Parathyroid adenoma (tissue), 2 donors: ENCODE measurements around the gene TCHP.

Source experiments
- H2AFZ ChIP-seq: fragments of 300-600 bp; sonication (generic); one replicate; pipeline ENCODE4 v1.7.0; 2017; ENCODE audit warnings: antibody characterized with exemption, mild to moderate bottlenecking
- H3K27ac ChIP-seq: fragments of 300-600 bp; sonication (generic); one replicate; pipeline ENCODE4 v1.7.0; 2017
- H3K27me3 ChIP-seq: fragments of 300-600 bp; sonication (generic); one replicate; pipeline ENCODE4 v1.7.0; 2017; ENCODE audit warnings: low read length; ENCODE audit not compliant: control insufficient read depth, insufficient read depth
- H3K36me3 ChIP-seq: fragments of 300-600 bp; sonication (generic); one replicate; pipeline ENCODE4 v1.7.0; 2017; ENCODE audit warnings: low read length; ENCODE audit not compliant: control insufficient read depth, insufficient read depth
- H3K4me1 ChIP-seq: fragments of 300-600 bp; sonication (generic); one replicate; pipeline ENCODE4 v1.7.0; 2017; ENCODE audit warnings: control low read depth
- H3K4me2 ChIP-seq: fragments of 300-600 bp; sonication (generic); one replicate; pipeline ENCODE4 v1.7.0; 2017; ENCODE audit warnings: low read length
- H3K4me3 ChIP-seq: fragments of 300-600 bp; sonication (generic); one replicate; pipeline ENCODE4 v1.7.0; 2017; ENCODE audit warnings: low read depth, low read length
- H3K79me2 ChIP-seq: fragments of 300-600 bp; sonication (generic); one replicate; pipeline ENCODE4 v1.7.0; 2017; ENCODE audit warnings: control low read depth
- H3K9ac ChIP-seq: fragments of 300-600 bp; sonication (generic); one replicate; pipeline ENCODE4 v1.7.0; 2017; ENCODE audit warnings: mild to moderate bottlenecking
- H3K9me3 ChIP-seq: fragments of 300-600 bp; sonication (generic); one replicate; pipeline ENCODE4 v1.7.0; 2017; ENCODE audit warnings: low read length; ENCODE audit not compliant: control insufficient read depth
- TF ChIP-seq, protein P1 (sequence below): fragments of 300-600 bp; sonication (generic); IDR thresholded peaks from one replicate; pipeline ENCODE4 v1.7.0; 2017; ENCODE audit warnings: antibody characterized with exemption, mild to moderate bottlenecking
- donor health status: primary hyperparathyroidism.

Gene TCHP

DNA sequence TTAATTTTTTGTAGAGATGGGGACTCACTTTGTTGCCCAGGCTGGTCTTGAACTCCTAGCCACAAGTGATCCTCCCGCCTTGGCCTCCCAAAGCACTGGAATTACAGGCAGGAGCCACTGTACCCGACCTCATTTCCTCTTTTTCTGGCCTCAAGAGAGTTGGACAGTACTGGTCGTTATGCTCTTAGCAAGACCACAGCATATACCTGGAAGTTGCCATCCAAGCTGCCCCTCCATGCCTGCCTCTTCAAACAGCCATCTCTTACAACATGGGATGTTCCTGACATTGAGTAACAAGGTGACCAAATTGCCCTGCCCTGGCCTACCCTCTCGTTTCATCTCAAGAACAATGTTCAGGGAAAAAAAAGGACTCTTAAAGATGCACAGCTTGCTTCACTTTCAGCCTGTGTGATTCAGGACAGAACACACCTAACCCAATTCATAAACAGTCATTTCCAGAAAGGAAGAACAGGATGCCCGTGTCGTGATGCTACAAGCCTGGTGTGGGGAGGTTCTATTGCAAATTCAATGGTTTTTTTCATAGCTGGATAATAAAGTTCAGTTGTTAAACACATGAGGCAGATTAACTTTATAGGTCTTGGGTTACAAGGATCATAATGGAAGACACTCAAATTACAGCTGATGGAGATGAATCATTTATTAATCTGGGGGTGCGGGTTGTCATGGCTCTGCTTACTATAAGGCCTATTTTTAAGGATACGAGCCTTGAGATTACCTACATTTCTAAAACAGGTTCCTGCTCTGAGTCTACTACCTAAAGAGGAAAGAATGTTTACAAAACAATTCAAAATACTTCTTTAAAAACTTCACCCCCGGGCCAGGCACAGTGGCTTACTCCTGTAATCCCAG is 31.7 kb upstream of the TCHP start:
- TF ChIP-seq, protein P1, sequence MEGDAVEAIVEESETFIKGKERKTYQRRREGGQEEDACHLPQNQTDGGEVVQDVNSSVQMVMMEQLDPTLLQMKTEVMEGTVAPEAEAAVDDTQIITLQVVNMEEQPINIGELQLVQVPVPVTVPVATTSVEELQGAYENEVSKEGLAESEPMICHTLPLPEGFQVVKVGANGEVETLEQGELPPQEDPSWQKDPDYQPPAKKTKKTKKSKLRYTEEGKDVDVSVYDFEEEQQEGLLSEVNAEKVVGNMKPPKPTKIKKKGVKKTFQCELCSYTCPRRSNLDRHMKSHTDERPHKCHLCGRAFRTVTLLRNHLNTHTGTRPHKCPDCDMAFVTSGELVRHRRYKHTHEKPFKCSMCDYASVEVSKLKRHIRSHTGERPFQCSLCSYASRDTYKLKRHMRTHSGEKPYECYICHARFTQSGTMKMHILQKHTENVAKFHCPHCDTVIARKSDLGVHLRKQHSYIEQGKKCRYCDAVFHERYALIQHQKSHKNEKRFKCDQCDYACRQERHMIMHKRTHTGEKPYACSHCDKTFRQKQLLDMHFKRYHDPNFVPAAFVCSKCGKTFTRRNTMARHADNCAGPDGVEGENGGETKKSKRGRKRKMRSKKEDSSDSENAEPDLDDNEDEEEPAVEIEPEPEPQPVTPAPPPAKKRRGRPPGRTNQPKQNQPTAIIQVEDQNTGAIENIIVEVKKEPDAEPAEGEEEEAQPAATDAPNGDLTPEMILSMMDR, result no peak
- Histone ChIP-seq H2AFZ (no peak overlapping the region), H3K9me3 (no peaks in the 10 kb centered on the region), H3K36me3 (no peaks in the 10 kb centered on the region), H3K4me1 (peaks cover 6% of the 10 kb centered on the region), H3K27me3 (no peaks in the 10 kb centered on the region), H3K9ac (no peak overlapping the region), H3K4me3 (no peak overlapping the region), H3K27ac (no peak overlapping the region), H3K79me2 (peaks cover 14% of the 10 kb centered on the region), H3K4me2 (no peak overlapping the region)

DNA sequence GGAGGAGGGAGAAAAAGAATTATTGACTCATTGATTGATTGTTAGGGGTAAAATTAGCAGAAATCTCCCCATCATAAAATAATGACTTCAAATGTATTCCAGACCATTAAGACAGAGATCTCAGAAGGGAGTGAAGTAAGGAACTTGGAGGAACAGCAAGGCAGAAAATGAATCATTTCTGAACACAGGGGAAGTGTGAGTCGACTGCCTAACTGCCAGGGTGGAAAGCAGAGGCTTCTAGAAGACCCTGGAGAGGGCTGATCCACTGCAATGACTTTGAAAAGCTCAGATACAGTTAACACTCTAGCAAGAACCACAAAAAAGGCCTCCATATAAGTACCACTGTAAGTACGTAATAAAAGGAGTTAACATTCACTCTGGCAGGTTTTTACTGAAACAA is 29.4 kb upstream of the TCHP start:
- no peak overlapping the region for H3K4me3 ChIP-seq
- peaks cover 24% of the 10 kb centered on the region for H3K4me1 ChIP-seq
- H3K4me2 ChIP-seq, result no peak overlapping the region
- H3K9me3 ChIP-seq, result no peaks in the 10 kb centered on the region
- H3K27me3 ChIP-seq, result no peaks in the 10 kb centered on the region
- H3K79me2 ChIP-seq, result peaks cover 25% of the 10 kb centered on the region
- H3K9ac ChIP-seq, result no peak overlapping the region
- TF ChIP-seq, protein P1, result no peak
- no peak overlapping the region for H2AFZ ChIP-seq
- no peak overlapping the region for H3K27ac ChIP-seq
- no peaks in the 10 kb centered on the region for H3K36me3 ChIP-seq

DNA sequence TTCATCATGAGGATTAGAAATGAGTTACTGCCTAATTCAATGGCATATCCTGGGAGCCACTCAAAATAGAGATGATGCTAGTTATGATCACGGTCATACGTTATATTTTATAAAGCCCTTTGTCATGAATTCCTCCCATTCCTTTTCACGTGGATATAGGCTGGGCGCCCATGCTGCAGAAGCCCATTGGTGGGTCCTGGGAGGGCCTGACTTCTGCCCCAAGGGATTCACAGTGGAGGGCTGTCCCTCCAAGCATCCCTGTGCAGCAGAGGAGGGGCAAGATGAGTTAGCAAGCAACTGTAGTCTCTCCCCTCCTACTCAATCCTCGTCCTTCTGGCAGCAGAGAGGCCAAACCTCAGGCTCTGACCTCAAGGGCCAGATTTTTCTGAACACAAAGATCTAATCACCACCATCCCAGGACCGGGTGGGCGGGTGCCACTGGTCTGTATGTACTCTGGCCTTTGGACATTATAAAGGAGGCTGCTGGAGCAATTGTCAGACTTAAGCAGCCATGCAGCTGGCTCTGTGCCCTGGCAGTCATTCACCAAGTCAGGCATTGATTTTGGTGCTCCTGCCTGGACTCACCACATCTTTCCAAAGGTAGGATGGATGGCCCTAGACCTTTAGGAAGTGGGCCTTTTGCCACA is 28.3 kb upstream of the TCHP start:
- no peaks in the 10 kb centered on the region for H3K9me3 ChIP-seq
- H3K4me1 ChIP-seq, result peaks cover 33% of the 10 kb centered on the region
- no peak overlapping the region for H3K4me3 ChIP-seq
- no peak overlapping the region for H3K27ac ChIP-seq
- H3K36me3 ChIP-seq, result no peaks in the 10 kb centered on the region
- H3K27me3 ChIP-seq, result no peaks in the 10 kb centered on the region
- H2AFZ ChIP-seq, result no peak overlapping the region
- TF ChIP-seq, protein P1, result no peak
- peaks cover 25% of the 10 kb centered on the region for H3K79me2 ChIP-seq
- no peak overlapping the region for H3K4me2 ChIP-seq
- no peak overlapping the region for H3K9ac ChIP-seq

DNA sequence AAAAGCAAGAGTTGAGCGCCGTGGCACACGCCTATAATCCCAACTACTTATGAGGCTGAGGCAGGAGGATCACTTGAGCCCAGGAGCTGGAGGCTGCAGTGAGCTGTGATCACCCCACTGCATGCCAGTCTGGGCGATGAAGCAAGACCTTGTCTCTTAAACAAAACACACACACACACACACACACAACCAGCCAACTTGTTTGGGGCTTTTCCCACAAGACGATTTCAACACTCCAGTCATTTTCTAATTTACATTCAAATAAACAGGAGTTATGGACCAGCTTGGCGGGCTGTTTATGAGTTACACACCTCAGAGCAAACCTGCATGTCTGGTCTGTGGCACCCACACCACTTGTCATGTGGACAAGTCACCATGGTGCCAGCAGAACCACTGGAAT is 26.4 kb upstream of the TCHP start:
- Histone ChIP-seq H3K4me2 (no peak overlapping the region), H3K4me1 (peaks cover 33% of the 10 kb centered on the region), H3K27ac (no peak overlapping the region), H3K36me3 (no peaks in the 10 kb centered on the region), H3K79me2 (peaks cover 42% of the 10 kb centered on the region), H3K4me3 (no peak overlapping the region), H3K9me3 (no peaks in the 10 kb centered on the region), H2AFZ (no peak overlapping the region), H3K27me3 (no peaks in the 10 kb centered on the region), H3K9ac (no peak overlapping the region)
- TF ChIP-seq, protein P1, result no peak
